Suppressor macrophage treated with lipopolysaccharide for 4 hours (primary cell): Measurements from ENCODE around the gene FBXO36.
"Not testable (repeated sequence)": the region's sequence is repeated elsewhere in the genome, so short reads cannot be mapped to it uniquely, and the experiment has no call there.

Experiments
- DNase-seq: peaks from one replicate; pipeline ENCODE4 v3.0.0-alpha.2; 2020

FBXO36 gene

GRCh38 chr2:229914171-229914570 lies 8.1 kb upstream of the FBXO36 start:
- DNase-seq, result peak; percentile 52

GRCh38 chr2:229917793-229918192 lies 4.5 kb upstream of the FBXO36 start:
- no peak for DNase-seq

- DNase-seq, result no peak
Observed at GRCh38 chr2:229920011-229920641, 2.2 kb upstream of the FBXO36 start.

- DNase-seq, result peak; percentile 84
Observed at GRCh38 chr2:229921101-229921891, 1.0 kb upstream of the FBXO36 start.

GRCh38 chr2:229921892-229922448 lies 333 bp upstream of the FBXO36 start, which contains the start of gene TRIP12:
TRIP12 (minus strand) TSS chr2:229922009; CDS start chr2:229880079, 41,930 bp downstream.
- DNase-seq, result peak; percentile 94

- DNase-seq, result not testable (repeated sequence)
Observed at GRCh38 chr2:229924541-229924940, 2.2 kb downstream of the FBXO36 start.

GRCh38 chr2:229925201-229925600 lies 2.9 kb downstream of the FBXO36 start:
- no peak for DNase-seq

GRCh38 chr2:229927817-229928321 lies 5.6 kb downstream of the FBXO36 start:
- no peak for DNase-seq

- no peak for DNase-seq
Observed at GRCh38 chr2:229930656-229931055, 8.4 kb downstream of the FBXO36 start.

GRCh38 chr2:229931241-229931640 lies 8.9 kb downstream of the FBXO36 start:
- DNase-seq, result no peak

- DNase-seq, result no peak
Observed at GRCh38 chr2:229937537-229937936, 15.2 kb downstream of the FBXO36 start.

- no peak for DNase-seq
Observed at GRCh38 chr2:229942671-229943070, 20.4 kb downstream of the FBXO36 start.

GRCh38 chr2:229943171-229943570 lies 20.9 kb downstream of the FBXO36 start:
- no peak for DNase-seq

GRCh38 chr2:229943770-229944449 lies 21.6 kb downstream of the FBXO36 start:
- peak; percentile 11 for DNase-seq

- no peak for DNase-seq
Observed at GRCh38 chr2:229945975-229946374, 23.7 kb downstream of the FBXO36 start.

GRCh38 chr2:229947544-229947943 lies 25.2 kb downstream of the FBXO36 start:
- peak; percentile 50 for DNase-seq

GRCh38 chr2:229952256-229952835 lies 30.0 kb downstream of the FBXO36 start:
- no peak for DNase-seq

GRCh38 chr2:229955663-229956062 lies 33.4 kb downstream of the FBXO36 start:
- DNase-seq, result no peak

- DNase-seq, result no peak
Observed at GRCh38 chr2:229956491-229956890, 34.2 kb downstream of the FBXO36 start.

- DNase-seq, result not testable (repeated sequence)
Observed at GRCh38 chr2:229963596-229963995, 41.3 kb downstream of the FBXO36 start.

GRCh38 chr2:229969921-229970320 lies 47.6 kb downstream of the FBXO36 start:
- DNase-seq, result no peak

GRCh38 chr2:229970406-229970805 lies 48.1 kb downstream of the FBXO36 start:
- DNase-seq, result no peak

GRCh38 chr2:229971298-229971790 lies 49.0 kb downstream of the FBXO36 start:
- DNase-seq, result no peak
